IMR-90 (cell line): ENCODE data around the gene MOXD1. TPM values are rescaled to one million over a fixed set of nuclear protein-coding genes. Genes with fewer than 3 reads are reported as not detected.

Experiments
- ATAC-seq: fragments of 200-7000 bp; cut with Tn5 transposase; 2 replicates; pipeline ENCODE4 v1.9.1; 2020; ENCODE audit warnings: low read depth, mild to moderate bottlenecking, moderate library complexity
- BruUV-seq: library from RNA; stranded (reverse); fragments of 400-500 nt; replicated peaks from 2 replicates; lab custom pipeline; 2021; lab: Mats Ljungman, UMichigan
- CTCF ChIA-PET: fragments of 300-600 bp; formaldehyde crosslinking; extraction: SDS; loops from one replicate; lab custom pipeline; 2021; ENCODE audit warnings: antibody characterized with exemption; lab: Yijun Ruan, JAX
- POLR2A ChIA-PET: fragments of 300-600 bp; sonication (Branson Sonifier 250); formaldehyde crosslinking; loops from one replicate; lab custom pipeline; 2022; ENCODE audit warnings: antibody characterized with exemption; ENCODE audit not compliant: unreplicated experiment; lab: Charles Lee
- DNase-seq: peaks from one replicate; pipeline ENCODE4 v3.0.0; 2013
- H2AFZ ChIP-seq: replicated peaks from 2 replicates; pipeline ENCODE3; 2013; ENCODE audit warnings: low read length, mild to moderate bottlenecking; ENCODE audit not compliant: poor library complexity
- H2AK5ac ChIP-seq: 2 replicates; pipeline ENCODE4 v1.6.1; 2013; ENCODE audit warnings: low read depth, low read length, inconsistent platforms
- H2AK9ac ChIP-seq: replicated peaks from 2 replicates; pipeline ENCODE3; 2013; ENCODE audit warnings: mild to moderate bottlenecking, low read depth, low read length, moderate library complexity; ENCODE audit not compliant: poor library complexity
- H2BK120ac ChIP-seq: 2 replicates; pipeline ENCODE4 v1.6.1; 2013; ENCODE audit warnings: low read depth, low read length, inconsistent platforms
- H2BK15ac ChIP-seq: 3 replicates; pipeline ENCODE4 v1.6.1; 2013; ENCODE audit warnings: low read depth, low read length, inconsistent platforms
- H2BK20ac ChIP-seq: 2 replicates; pipeline ENCODE4 v1.6.1; 2013; ENCODE audit warnings: low read depth, mild to moderate bottlenecking, inconsistent platforms, low read length, moderate library complexity
- H2BK5ac ChIP-seq: 2 replicates; pipeline ENCODE4 v1.6.1; 2013; ENCODE audit warnings: mild to moderate bottlenecking, low read depth, low read length, inconsistent platforms; ENCODE audit not compliant: poor library complexity, severe bottlenecking
- H3K14ac ChIP-seq: replicated peaks from 2 replicates; pipeline ENCODE4 v1.6.1; 2013; ENCODE audit warnings: low read depth, low read length, inconsistent platforms
- H3K18ac ChIP-seq: 2 replicates; pipeline ENCODE4 v1.6.1; 2013; ENCODE audit warnings: low read depth, low read length, control low read depth
- H3K23ac ChIP-seq: 2 replicates; pipeline ENCODE4 v1.6.1; 2013; ENCODE audit warnings: low read depth, low read length, inconsistent platforms
- H3K27ac ChIP-seq: 2 replicates; pipeline ENCODE4 v1.5.1; 2013; ENCODE audit warnings: mild to moderate bottlenecking, control low read depth, low read length; ENCODE audit not compliant: insufficient read depth
- H3K27me3 ChIP-seq: 2 replicates; pipeline ENCODE4 v1.6.1; 2013; ENCODE audit warnings: low read length; ENCODE audit not compliant: control insufficient read depth, insufficient read depth
- H3K36me3 ChIP-seq: 2 replicates; pipeline ENCODE4 v1.6.1; 2013; ENCODE audit warnings: low read length, mixed read lengths; ENCODE audit not compliant: control insufficient read depth, insufficient read depth
- H3K4ac ChIP-seq: 2 replicates; pipeline ENCODE4 v1.6.1; 2013; ENCODE audit warnings: low read depth, low read length, inconsistent platforms
- H3K4me1 ChIP-seq: 2 replicates; pipeline ENCODE4 v1.6.1; 2013; ENCODE audit warnings: low read length, mixed read lengths; ENCODE audit not compliant: control insufficient read depth, insufficient read depth
- H3K4me2 ChIP-seq: 2 replicates; pipeline ENCODE4 v1.6.1; 2013; ENCODE audit warnings: low read depth, mild to moderate bottlenecking, control low read depth, low read length, moderate library complexity
- H3K4me3 ChIP-seq: 2 replicates; pipeline ENCODE4 v1.5.1; 2013; ENCODE audit warnings: low read depth, mild to moderate bottlenecking, control low read depth, low read length, moderate library complexity; ENCODE audit not compliant: insufficient read depth
- H3K56ac ChIP-seq: 2 replicates; pipeline ENCODE4 v1.6.1; 2013; ENCODE audit warnings: low read length, inconsistent platforms; ENCODE audit not compliant: insufficient read depth; ENCODE audit errors: extremely low read depth
- H3K79me1 ChIP-seq, 2 experiments: 2 replicates each; pipeline ENCODE4 v1.6.1; 2013; ENCODE audit warnings: low read length in 2 of 2, inconsistent platforms in 1 of 2, low read depth in 1 of 2
- H3K9ac ChIP-seq: 2 replicates; pipeline ENCODE4 v1.6.1; 2013; ENCODE audit warnings: low read depth, low read length, control low read depth
- H3K9me1 ChIP-seq: 2 replicates; pipeline ENCODE4 v1.6.1; 2013; ENCODE audit warnings: low read length, inconsistent platforms; ENCODE audit not compliant: insufficient read depth
- H3K9me3 ChIP-seq: 2 replicates; pipeline ENCODE4 v1.6.1; 2013; ENCODE audit warnings: low read length; ENCODE audit not compliant: control insufficient read depth, insufficient read depth
- H4K20me1 ChIP-seq: 2 replicates; pipeline ENCODE4 v1.6.1; 2013; ENCODE audit warnings: low read length, inconsistent platforms; ENCODE audit not compliant: insufficient read depth
- H4K5ac ChIP-seq: 2 replicates; pipeline ENCODE4 v1.6.1; 2013; ENCODE audit warnings: mild to moderate bottlenecking, low read depth, low read length, control low read depth
- H4K8ac ChIP-seq, 2 experiments: 2 replicates each; pipeline ENCODE4 v1.6.1; 2013; ENCODE audit warnings: low read depth in 2 of 2, low read length in 2 of 2, control low read depth in 1 of 2, inconsistent platforms in 1 of 2
- H4K91ac ChIP-seq: 2 replicates; pipeline ENCODE4 v1.6.1; 2013; ENCODE audit warnings: low read depth, low read length, inconsistent platforms; ENCODE audit not compliant: insufficient read depth
- MAFK ChIP-seq: IDR thresholded peaks from 2 replicates; pipeline ENCODE4 v1.6.1; 2012; ENCODE audit warnings: low read depth, low read length, improper control_type of control experiment
- WGBS, 2 experiments: methylation state at CpG; one replicate each; pipeline versions ENCODE4 v1.1.5 to v1.1.7; 2013; ENCODE audit warnings: missing lambda C conversion rate in 2 of 2; ENCODE audit not compliant: insufficient read length in 1 of 2; ENCODE audit errors: extremely low coverage in 2 of 2; 5-methylcytosine and 5-hydroxymethylcytosine counted together
- dilution Hi-C: fragments of 300-500 bp; cut with HindIII; formaldehyde crosslinking; loops from one replicate; pipeline ENCODE4 v1.14.3; 2018; ENCODE audit warnings: low sequenced_read_pairs; ENCODE audit not compliant: unreplicated experiment
- in situ Hi-C: fragments of 300-500 bp; cut with MboI; formaldehyde crosslinking; loops from 3 replicates; pipeline ENCODE4 v1.14.3; 2019; ENCODE audit warnings: low sequenced_read_pairs, inconsistent platforms, mixed read lengths
- intact Hi-C: fragments of 100-400 bp; cut with micrococcal nuclease; formaldehyde crosslinking; loops from 2 replicates; pipeline ENCODE4 v1.10.0; 2022
- polyA plus RNA-seq, 3 experiments: library from polyadenylated mRNA; depleted of rRNA; stranded (reverse); fragments of >200 nt; gene quantifications; 2 replicates each; pipeline ENCODE4 v1.2.3, GENCODE V29; 2012; ENCODE audit warnings: low replicate concordance in 1 of 3
- total RNA-seq: library from RNA; depleted of rRNA; stranded (reverse); fragments of >200 nt; gene quantifications from 2 replicates; pipeline ENCODE4 v1.2.3, GENCODE V29; 2012

The MOXD1 gene
- total and polyA plus RNA-seq, 2 of the 4 experiments (the other 2 are of a cell fraction) = 10.0 to 19.4 TPM

DNA sequence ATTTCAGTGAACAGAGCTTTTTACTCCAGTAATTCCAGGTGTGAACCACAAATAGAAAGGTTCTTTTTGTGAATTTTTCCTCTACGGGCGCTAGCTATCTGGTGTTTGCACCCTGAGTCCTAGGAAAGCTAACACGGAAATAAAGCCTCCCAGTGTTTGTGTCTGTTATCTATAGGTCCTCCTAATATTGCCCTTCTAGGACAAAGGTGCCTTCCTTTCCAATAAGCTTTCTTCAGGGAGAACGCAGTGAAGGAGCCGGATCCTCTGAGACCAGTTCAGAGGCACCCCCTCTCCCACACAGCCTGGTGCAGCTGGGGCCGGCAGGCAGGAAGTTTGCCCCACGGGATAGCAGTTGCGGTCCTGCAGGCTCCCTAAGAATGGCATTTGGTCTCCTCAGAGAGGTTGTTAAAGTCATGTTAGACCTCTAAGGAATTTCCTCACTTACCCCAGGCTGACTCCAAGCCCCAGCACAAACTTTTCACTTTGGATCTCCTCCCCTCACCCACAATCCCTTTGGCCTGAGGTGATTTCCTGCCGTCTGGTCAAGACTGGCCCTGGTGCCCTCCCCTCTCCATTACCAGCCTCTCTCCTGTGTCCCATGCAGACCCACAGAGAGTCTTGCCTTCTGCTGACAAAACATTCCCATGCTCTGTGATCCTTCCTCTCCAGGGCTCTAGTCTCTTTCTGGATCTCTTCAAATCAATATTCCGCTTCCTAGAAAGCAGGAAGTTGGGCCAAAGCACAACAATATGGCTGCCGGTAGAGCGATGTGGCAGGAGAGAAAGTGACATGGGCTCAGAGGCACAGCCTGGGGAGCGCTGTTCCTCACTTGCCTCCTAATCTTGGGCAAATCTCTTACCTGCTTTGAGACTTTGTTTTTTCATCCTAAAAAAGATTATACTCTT is 126.0 kb downstream of the MOXD1 start:
- in situ Hi-C loops (loop anchor here (5.0 to 10.0 kb wide), 3 partner anchors 207 to 581 kb away; no protein-coding TSS in a partner anchor), dilution Hi-C loops (loop anchor here (25.0 kb wide), 1 partner anchor 212 kb away; no protein-coding TSS in a partner anchor), intact Hi-C loops (no loop called here)
- Histone ChIP-seq H3K9me3 (no peaks in the 10 kb centered on the region), H3K9ac (no peak overlapping the region), H3K14ac (no peak overlapping the region), H3K18ac (no peak overlapping the region), H4K91ac (no peak overlapping the region), H2BK120ac (no peak overlapping the region), H4K8ac (no peak overlapping the region), H2AK5ac (no peak overlapping the region), H3K4me1 (no peaks in the 10 kb centered on the region), H2AK9ac (peak overlapping the region; percentile 45), H3K4ac (no peak overlapping the region), H2BK5ac (no peak overlapping the region), H2BK15ac (no peak overlapping the region), H4K20me1 (no peaks in the 10 kb centered on the region), H3K27ac (no peak overlapping the region), H3K4me2 (no peak overlapping the region), H3K9me1 (no peaks in the 10 kb centered on the region), H3K4me3 (no peak overlapping the region), H2BK20ac (no peak overlapping the region), H4K5ac (no peak overlapping the region), H3K23ac (no peak overlapping the region), H3K79me1 (no peaks in the 10 kb centered on the region), H3K27me3 (no peaks in the 10 kb centered on the region; the same call in 1 of the 2 replicates), H3K56ac (no peak overlapping the region), H2AFZ (no peak overlapping the region), H3K36me3 (no peaks in the 10 kb centered on the region)
- no peak for TF ChIP-seq MAFK
- CTCF ChIA-PET = no interaction called here
- POLR2A ChIA-PET = no interaction called here
- no TSS peak for BruUV-seq
- no peak for DNase-seq
- 100% methylated on average over 1 of the region's 13 CpGs; no CpG with 5 or more reads in 1 of the 2 experiments for WGBS, 2 experiments
- ATAC-seq = no peak
